ENCODE results near the gene PDE4B.

Gene PDE4B

DNA sequence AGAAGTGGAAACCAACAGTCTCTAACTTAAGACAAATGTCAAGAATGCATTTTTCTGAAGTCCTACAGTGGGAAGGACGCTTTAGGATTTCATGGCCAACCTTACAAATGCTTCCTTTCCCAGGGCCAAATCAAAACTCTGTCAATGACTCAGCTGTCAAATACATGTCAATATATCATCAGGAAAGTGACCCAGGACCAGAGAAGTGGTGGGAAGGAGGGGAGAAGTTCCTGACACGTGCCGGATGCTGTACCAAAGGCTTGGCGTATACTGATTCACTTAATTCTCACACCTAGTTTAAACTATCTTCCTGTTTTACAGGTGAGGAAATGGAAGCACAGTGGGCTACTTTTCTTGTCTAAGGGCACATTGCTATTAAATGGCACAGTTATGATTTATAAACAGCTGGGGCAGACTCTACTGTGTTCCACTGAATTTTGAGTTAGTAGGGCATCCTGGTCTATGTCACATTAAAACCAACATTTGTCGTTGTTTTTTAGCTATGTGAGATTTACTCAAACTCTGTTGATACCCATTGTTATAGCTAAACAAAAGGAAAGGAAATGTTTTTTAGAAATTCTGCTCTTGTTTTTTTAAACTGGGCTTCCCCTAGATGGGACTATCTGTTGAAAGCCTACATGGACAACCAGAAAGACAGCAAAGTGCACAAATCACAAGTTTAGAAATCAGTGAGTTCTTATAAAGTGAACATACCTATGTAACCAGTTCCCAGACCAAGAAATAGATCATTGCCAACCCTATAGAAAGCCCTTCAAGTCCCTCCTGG lies 533.1 kb downstream of the PDE4B start:
- DNase-seq, result no peak

DNA sequence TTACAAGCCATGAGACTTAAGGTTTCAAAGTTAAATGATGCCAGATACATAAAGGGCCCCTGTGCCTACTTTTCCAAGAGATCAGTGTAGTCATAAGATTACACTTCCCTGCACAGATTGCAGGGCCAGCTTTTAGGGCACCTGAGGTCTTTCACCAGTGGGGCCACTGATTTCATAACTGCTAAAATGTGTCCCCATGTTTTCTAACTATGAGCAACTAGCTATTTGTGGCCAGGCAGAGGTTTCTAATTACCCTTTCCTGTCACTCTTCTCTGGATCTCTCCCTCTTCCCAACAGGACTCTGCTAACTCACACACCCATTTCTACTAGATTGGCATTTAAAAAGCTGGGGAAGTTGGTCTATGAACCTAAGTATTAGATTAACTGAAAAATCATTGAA lies 534.2 kb downstream of the PDE4B start:
- no peak for DNase-seq

DNA sequence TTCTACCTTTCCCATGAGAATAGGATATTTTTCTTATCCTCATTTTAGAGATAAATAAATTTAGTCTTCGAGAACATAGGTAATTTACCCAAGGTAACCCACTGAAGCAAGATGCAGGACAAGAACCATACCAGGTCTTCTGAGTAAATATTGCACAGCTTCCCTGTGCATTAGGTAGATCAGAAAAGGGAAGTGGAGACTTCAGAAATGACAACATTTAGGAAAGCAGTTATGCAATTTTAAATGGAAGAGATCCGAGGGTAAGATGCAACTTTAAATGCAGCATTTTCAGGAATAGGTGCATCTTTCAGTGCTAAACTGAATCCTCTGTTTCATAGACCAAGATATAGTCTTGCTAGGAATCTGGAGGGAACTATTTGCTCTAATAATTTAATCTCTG lies 534.9 kb downstream of the PDE4B start:
- no peak for DNase-seq

DNA sequence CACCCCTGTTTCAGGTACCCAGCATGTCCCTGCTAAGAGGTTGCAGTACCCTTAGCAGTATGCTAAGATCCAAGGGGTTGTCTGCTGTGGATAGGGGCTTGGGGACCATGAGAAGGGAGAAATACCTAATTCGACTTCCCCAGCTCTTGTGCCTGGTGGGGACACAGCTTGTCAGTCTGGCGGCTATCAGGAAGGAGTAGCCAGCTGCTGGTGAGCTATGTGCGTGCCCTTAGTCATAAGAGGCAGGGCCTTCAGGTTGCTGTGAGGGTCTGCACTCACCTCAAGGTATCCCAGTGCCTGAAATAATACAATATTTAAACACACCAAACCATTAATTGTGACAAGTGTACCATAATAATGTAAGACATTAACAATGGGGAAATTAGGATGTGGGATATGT lies 536.2 kb downstream of the PDE4B start:
- no peak for DNase-seq

DNA sequence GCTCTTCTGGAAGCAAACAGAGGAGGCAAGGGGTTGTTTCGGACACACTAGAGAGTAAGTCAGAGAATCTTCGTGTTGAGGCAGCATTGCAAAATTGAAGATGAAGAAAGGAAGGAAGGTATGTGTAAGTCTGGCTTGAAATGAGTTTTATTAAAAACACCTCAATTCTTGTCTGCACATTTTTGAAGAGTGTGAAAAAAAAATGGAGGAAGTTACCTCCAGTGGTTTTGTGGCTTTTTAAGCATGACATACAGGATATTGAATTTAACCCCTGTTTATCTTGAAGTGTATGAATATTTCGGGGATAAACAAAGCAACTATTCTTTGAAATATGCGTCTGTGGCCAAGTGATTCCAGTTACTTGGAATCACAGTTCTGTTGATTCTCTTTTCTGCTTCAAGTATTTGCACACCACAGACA lies 538.0 kb downstream of the PDE4B start:
- no peak for DNase-seq

DNA sequence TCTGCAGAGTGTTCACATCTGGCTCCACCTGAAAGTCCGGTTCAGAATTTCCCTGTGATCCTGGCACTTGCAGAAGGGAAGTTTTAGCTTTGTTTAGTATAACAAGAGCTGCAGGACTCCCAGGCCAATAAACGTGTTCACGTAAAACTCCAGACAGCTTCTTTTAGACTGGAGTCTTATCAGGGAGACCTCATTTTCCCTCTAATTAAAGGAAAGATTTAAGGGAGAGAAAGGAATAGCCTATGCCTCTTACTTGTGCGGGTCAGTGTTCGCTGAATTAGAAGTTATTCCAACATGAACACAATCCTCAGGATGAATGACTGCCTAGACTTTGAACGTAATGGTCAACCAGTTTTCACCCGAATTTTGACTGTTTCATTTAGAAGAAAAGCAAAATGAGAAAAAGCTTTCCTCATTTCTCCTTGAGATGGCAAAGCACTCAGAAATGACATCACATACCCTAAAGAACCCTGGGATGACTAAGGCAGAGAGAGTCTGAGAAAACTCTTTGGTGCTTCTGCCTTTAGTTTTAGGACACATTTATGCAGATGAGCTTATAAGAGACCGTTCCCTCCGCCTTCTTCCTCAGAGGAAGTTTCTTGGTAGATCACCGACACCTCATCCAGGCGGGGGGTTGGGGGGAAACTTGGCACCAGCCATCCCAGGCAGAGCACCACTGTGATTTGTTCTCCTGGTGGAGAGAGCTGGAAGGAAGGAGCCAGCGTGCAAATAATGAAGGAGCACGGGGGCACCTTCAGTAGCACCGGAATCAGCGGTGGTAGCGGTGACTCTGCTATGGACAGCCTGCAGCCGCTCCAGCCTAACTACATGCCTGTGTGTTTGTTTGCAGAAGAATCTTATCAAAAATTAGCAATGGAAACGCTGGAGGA lies 539.2 kb downstream of the PDE4B start:
- no peak for DNase-seq

DNA sequence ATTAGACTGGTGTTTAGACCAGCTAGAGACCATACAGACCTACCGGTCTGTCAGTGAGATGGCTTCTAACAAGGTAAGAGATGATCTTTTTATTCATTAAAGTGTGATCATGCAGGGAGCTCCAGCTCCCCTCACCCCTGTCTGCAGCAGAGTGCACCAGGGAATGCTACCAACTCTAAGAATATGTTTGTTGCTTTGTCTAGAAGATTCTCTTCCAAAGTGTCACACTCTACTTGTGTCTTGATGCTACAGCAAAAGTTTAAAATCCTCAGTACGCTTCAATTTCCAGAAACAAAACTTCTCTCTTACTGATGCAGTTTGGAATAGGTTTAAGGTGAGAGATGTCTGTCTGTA lies 539.8 kb downstream of the PDE4B start:
- no peak for DNase-seq

DNA sequence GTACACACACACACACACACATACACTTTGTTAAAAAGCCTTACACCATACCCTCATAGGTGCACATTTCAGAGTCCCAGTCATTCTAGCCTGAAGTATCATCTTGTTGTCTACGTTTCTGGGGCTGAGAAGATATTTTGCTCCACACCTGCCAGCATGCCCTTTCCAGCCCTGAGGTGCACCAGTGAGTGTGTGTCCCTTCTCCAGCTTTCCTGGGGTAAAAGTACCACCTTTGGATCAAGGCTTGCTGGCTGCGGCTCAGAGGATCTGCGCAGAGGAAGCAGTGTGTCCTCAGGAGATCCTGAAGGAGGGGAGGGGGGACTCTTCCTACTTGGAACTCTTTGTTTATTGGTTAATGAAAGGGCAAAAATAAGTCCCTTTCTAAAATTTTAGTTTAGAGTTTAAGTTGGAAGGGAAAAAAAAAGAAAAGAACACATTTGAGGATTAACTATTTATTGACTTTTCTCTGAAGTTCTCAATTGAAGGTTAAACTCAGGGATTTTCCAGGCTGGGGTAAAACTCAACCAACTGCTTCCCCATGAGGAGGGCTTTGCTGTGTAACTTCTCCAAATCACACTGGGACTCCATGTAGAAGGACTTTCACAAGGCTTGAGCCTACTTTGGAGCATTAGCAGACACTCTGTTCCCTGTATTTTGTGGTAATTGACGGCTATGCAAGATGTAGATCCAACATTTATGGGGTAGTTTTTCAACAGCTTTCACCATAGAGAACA lies 540.9 kb downstream of the PDE4B start:
- DNase-seq, result no peak

DNA sequence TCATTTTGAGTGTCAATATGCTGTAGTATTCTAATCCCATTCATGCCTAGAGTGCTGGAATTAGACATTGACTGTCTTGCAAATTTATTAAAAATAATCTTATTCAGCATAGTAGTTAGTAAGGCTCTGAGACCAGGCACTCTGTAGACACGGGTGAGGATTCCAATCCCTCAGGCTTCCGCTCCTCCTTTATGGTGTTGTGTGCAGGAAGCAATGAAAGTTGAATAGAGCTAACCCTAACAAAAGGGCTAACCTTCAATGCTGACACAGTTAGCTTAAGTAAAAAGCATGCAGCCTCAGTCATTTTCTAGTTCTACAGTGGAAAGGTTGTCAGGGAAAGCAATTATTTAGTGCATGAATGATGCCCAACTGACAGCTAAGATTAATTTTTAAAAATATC lies 541.6 kb downstream of the PDE4B start:
- DNase-seq, result no peak

DNA sequence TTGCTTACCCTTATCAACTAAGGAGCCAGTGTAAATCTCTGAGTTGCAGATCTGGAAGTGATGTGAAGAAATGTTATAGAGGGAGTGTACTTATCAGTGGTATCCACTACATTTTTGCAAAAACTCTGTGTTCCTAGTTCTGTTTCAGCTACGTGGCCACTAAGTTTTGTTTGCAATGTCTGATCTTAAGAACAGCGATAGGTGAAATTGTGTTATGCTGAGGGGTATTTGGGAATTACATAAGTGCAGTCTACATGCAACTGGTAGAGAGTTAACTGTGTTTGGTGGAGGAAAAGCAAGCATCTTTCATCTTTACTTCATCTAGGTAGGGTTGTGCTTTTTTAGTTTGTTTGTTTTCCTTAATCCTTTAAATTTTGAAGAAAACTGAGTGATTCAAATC lies 542.4 kb downstream of the PDE4B start:
- no peak for DNase-seq

DNA sequence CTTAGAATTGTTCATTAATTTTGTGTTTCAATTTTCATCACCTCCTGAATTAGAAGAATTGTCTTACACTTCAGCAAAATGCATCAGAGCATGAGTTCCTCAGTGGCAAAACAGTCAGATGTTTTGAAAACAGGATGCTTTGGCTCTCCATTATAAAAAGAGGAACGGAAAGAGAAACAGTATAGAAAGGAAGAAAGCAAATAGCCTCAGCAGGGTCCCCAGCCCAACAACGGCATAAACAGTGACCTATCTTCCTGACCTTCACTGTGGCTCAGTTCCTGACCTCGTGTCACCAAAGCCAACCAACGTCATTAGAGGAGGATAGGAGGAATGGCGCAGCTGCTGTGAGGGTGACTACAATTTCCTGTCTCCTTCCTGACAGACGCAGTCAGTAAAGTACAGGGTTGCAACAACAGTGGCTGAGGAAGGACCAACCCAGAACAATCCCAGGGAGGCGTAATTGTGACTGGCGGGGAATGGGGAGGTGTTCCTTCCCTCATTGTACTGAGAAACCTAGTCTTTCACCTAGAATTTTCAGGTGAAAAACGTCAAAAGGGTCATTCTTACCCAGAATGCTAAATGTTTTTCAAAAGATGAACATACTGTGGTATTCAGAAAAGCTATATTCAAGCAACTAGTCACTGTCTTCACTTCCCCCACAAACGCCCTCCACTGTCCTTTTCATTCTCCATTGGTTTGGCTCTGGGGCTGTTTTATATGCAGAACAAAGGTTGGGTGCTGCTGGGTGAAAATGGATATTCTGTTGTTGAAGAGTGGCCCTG lies 543.4 kb downstream of the PDE4B start:
- peak; percentile 44 for DNase-seq

DNA sequence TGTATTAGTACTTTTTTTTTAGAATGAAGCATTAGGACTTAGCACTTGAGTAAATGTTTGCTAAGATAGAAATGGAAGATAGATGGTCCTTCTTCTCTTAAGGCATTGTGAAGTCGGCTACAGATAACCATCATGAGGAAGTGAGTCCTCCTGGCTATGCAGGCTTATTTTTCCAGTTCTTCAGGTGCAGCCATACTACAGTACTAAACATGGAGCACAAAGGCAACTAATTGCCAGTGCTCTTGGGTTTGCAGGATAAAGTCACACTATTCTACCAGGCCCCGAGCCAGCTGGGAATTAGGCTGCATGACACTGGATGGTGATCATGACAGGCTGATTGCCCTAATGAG lies 543.9 kb downstream of the PDE4B start:
- no peak for DNase-seq

DNA sequence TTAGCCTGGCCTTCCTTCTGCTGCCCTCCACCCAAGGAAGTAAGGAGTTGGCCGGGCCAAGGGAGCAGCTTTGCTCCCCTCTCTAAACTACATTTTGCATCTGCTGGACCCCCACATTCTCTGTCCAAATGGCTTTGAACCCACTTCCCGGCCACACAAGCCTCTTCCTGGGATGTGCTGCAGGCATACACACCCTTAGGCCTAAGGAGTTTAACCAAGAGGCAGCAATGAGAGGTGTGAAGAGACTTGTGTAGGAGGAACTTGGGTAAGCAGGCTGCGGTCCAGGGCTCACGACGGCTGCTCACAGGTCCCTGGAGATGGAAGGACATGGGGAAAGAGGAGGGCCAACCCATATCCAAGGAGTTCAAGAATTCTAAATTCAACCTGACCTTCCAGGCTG lies 544.6 kb downstream of the PDE4B start:
- no peak for DNase-seq

DNA sequence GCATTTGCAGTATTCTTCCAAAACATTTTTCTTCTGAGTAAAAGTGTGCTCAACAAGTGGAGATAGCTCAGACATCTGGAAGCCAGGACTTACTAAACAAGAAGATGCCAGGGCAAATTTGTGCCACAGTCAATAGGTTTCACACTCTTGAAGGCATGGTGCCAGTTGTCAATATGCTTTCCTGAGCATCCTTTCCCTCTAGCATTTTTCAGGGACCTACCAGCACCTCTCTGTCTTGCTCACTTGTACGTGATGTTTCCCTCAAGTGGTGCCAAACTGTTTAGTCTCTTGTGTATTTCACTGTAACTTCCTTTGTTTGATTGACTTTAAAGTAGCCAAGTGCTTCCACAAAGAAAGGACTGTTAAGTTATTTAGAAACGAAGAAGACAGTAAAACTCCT lies 547.2 kb downstream of the PDE4B start:
- DNase-seq, result no peak

DNA sequence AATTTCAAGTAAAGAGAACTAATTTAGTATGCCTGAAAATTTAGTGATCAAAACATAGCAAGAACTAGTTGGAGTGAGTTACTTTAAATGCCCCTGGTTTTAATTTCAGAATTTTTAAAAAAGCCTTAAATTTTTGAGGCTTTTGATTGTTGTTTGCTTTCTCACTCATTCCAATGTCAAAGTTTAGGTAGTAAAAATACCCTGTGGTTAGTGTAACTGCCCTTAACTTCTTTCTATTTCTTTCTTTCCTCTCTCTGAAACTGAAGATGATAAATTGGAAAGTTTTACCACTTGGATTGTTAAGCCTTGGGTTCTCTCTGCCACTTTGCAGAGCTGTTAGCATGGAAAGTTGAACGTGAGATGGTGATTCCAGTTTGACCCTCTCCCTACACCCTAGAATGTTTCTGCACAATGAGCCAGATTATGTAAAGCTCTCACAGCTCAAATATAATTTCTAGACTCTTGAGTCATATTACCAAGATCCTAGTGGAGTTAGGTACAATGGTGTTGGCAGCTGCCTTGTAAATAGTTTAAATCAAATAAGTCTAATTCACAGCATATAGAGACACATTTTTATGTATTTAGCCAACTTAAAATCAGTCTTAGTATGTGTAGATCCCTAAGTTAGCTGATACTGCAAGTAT lies 548.9 kb downstream of the PDE4B start:
- no peak for DNase-seq

DNA sequence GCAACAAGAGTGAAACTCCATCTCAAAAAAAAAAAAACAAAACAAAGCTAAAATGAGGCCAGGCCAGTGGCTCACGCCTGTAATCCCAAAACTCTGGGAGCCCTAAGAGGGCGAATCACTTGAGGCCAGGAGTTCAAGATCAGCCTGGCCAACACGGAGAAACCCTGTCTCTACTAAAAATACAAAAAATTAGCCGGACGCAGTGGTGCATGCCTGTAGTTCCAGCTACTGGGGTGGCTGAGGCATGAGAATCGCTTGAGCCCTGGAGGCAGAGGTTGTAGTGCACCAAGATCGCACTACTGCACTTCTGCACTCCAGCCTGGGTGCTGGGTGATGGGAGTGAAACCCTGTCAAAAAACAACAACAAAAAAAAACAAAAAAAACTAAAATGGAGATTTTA lies 550.0 kb downstream of the PDE4B start:
- DNase-seq, result no peak

DNA sequence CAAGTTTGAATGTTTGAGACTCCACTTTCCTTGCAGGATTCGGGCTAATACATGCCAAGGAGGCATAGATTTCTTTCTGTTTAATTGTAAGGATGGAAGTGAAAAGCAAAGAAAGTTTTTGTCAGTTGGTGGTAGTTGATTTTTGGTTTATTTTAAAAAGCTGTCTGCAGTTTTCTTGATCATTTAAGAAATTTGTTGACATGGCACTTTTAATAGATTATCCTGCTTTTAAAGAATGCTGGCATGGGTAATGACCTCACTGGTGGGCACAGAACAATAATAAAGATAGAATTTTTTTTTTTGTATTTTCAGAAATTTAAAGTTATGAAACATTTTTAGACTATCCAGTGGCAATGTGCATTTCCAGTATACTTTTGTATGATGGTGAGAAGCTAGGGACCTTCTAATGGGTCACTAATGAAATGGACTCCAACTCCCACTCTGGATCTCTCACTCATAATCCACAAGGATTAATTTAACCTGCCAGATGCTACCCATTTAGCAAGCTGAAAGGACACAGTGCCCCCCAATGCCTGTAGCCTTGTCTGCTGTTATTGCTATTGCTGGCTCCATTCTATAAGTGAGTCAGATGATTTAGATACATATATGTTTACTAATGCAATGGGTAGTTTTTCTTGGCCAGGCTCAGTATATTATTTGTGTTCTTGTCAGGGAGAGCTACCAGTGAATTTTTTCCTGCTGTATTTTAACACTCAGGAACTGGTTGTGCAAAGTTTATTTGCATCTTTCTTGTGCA lies 551.1 kb downstream of the PDE4B start:
- no peak for DNase-seq

DNA sequence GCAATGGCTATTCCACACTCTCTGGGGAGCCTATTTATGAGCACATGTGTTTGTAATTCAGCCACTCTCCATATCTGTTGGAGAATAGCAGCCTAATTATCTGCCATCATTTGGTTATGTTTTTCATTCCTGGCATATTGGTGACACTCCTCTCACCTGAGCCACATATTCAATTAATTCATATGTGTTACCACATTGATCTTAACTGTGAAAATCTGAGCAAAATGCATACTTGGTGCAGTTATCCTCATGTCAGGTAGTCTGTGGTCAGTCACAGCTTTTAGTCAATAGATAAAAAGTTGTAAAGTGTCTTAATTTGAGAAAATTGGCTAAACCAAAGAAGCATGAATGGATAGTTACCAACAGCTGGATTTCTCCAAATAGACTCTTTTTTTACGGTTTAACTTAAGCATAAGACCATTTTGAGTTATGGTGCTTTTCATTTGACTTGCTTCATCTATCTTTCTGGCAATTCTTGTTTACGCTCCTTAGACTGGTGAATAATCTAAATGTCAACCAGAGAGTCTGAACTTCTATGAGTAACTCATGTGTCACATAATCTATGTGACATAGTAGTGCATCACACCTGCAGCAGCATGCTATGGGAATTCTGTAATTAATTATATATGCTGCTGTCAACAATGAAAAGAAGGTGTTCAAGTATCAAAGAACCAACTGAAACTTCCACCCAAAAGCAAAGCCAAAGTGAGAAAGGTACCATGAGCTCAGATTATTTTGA lies 553.5 kb downstream of the PDE4B start:
- no peak for DNase-seq

DNA sequence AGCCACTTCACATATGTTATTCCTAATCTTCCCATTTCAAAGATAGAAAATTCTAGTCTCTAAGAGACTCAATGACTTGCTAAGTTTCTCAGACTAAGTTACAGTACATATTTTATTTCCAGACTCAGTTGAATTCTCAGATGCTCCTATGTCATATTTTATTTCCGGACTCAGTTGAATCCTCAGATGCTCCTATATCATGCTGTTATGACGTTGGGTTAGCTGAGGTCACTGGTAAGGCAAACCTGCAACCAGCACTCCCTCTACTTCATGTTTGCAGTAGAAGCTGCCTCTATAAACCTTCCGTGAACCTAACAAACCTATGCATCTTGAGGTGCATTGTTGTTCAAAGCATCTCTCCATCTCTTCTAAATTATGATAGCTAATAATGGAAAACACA lies 554.2 kb downstream of the PDE4B start:
- no peak for DNase-seq

DNA sequence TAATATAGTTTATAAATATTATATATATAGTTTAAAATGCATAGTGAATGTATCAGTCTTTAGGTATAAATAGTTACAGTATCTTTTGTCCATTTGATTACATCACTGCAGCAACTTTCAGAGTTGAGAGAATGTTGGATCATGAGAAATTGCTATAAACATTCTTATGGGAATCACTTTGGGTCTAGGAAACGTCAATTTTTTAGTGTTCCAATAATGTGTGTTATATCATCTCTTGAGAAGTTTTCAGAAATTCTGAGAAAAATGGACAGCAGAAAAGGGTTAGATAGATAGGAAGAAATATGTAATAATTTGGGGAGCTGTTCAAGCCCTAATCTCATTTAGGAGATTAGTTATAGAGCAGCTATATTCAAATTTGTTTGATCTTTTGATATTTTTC lies 556.1 kb downstream of the PDE4B start:
- no peak for DNase-seq

DNA sequence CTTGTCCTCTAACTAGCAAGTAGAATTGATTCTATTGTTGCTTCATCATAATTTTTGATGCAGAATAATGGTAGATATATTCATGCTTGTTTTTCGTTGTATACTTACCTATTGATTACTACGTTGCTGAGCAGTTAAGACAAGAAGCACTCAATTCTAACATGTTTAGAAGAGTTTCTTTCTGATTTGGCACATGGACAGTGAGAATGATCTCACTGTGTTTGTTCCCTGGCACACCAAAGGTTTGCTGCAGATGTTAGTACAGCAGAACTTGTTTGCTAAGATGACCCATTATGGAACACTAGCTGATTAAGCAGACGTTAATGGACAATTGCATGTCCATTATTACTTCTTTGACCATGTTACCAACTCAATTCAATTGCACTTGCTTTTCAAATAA lies 556.5 kb downstream of the PDE4B start:
- no peak for DNase-seq
